ENCODE data around the gene GADD45GIP1. TPM values are rescaled to one million over a fixed set of nuclear protein-coding genes. Genes with fewer than 3 reads are reported as not detected.
A peak's percentile ranks its signal among the peaks of the same experiment; 100 is the strongest.
"Not testable (repeated sequence)": the region's sequence is repeated elsewhere in the genome, so short reads cannot be mapped to it uniquely, and the experiment has no call there.

The GADD45GIP1 gene
- total RNA-seq, 1 donor from 2014 or later = 20.8 TPM

- peak; percentile 91 for DNase-seq (ENCODE audit: low spot score)
- H3K4me3 Mint-ChIP-seq (ENCODE audit: unreplicated experiment) = peak overlapping the region; percentile 88
- peak overlapping the region; percentile 52 for H3K27ac Mint-ChIP-seq (ENCODE audit: unreplicated experiment)
- peaks cover 7% of the 10 kb centered on the region for H3K27me3 Mint-ChIP-seq (ENCODE audit: unreplicated experiment)
- peaks cover 3% of the 10 kb centered on the region for H3K4me1 Mint-ChIP-seq (ENCODE audit: unreplicated experiment)
- no peaks in the 10 kb centered on the region for H3K9me3 Mint-ChIP-seq (ENCODE audit: unreplicated experiment)
- peaks cover under 1% of the 10 kb centered on the region for H3K36me3 Mint-ChIP-seq (ENCODE audit: low read depth, unreplicated experiment)
- TF ChIP-seq, protein P1, sequence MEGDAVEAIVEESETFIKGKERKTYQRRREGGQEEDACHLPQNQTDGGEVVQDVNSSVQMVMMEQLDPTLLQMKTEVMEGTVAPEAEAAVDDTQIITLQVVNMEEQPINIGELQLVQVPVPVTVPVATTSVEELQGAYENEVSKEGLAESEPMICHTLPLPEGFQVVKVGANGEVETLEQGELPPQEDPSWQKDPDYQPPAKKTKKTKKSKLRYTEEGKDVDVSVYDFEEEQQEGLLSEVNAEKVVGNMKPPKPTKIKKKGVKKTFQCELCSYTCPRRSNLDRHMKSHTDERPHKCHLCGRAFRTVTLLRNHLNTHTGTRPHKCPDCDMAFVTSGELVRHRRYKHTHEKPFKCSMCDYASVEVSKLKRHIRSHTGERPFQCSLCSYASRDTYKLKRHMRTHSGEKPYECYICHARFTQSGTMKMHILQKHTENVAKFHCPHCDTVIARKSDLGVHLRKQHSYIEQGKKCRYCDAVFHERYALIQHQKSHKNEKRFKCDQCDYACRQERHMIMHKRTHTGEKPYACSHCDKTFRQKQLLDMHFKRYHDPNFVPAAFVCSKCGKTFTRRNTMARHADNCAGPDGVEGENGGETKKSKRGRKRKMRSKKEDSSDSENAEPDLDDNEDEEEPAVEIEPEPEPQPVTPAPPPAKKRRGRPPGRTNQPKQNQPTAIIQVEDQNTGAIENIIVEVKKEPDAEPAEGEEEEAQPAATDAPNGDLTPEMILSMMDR (IDR thresholded peaks at IDR 0.05; ENCODE audit: unreplicated experiment) = peak; percentile 94
Measured at GRCh38 chr19:12965017-12965811, 8.2 kb upstream of the GADD45GIP1 start.

GRCh38 chr19:12959481-12959880, 2.5 kb upstream of the GADD45GIP1 start:
- Mint-ChIP-seq H3K9me3 (ENCODE audit: unreplicated experiment) (no peaks in the 10 kb centered on the region), H3K36me3 (ENCODE audit: low read depth, unreplicated experiment) (peaks cover 13% of the 10 kb centered on the region), H3K4me3 (ENCODE audit: unreplicated experiment) (no peak overlapping the region), H3K27me3 (ENCODE audit: unreplicated experiment) (peaks cover 11% of the 10 kb centered on the region), H3K27ac (ENCODE audit: unreplicated experiment) (no peak overlapping the region), H3K4me1 (ENCODE audit: unreplicated experiment) (peaks cover 11% of the 10 kb centered on the region)
- no peak for DNase-seq (ENCODE audit: low spot score)
- TF ChIP-seq, protein P1 (IDR thresholded peaks at IDR 0.05; ENCODE audit: unreplicated experiment) = no peak

- DNase-seq (ENCODE audit: low spot score); H3K9me3 Mint-ChIP-seq (ENCODE audit: unreplicated experiment): not testable (repeated sequence)
- H3K4me3 Mint-ChIP-seq (ENCODE audit: unreplicated experiment) = peak overlapping the region; percentile 91
Measured at GRCh38 chr19:12957389-12957952, 448 bp upstream of the GADD45GIP1 start.

DNA sequence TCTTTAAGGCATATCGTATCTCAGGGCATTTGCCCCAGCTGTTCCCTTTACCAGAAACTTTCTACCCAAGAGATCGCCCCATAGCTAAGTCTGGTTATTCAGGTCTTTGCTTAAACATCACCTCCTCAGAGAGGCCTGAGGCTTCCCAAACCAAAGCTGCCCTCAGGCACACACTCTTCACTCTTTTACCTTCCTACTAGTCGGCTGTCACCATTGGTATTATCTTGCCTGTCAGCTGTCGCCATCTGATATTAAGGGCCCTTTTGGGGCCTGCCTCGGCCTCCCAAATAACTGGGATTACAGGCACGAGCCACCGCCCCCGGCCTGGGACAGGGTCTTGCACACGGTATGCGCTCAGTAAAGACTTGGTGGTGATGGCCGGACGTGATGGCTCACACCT, 1.0 kb downstream of the GADD45GIP1 start:
- peak overlapping the region; percentile 53 for H3K27ac Mint-ChIP-seq (ENCODE audit: unreplicated experiment)
- peaks cover 11% of the 10 kb centered on the region for H3K4me1 Mint-ChIP-seq (ENCODE audit: unreplicated experiment)
- peaks cover 23% of the 10 kb centered on the region for H3K36me3 Mint-ChIP-seq (ENCODE audit: low read depth, unreplicated experiment)
- no peaks in the 10 kb centered on the region for H3K9me3 Mint-ChIP-seq (ENCODE audit: unreplicated experiment)
- peak overlapping the region; percentile 89 for H3K4me3 Mint-ChIP-seq (ENCODE audit: unreplicated experiment)
- no peak for DNase-seq (ENCODE audit: low spot score)
- TF ChIP-seq, protein P1 (IDR thresholded peaks at IDR 0.05; ENCODE audit: unreplicated experiment) = no peak
- peaks cover 12% of the 10 kb centered on the region for H3K27me3 Mint-ChIP-seq (ENCODE audit: unreplicated experiment)

More at GRCh38 chr19:12957389-12957952, 448 bp upstream of the GADD45GIP1 start:
- peaks cover 11% of the 10 kb centered on the region for H3K27me3 Mint-ChIP-seq (ENCODE audit: unreplicated experiment)
- H3K27ac Mint-ChIP-seq (ENCODE audit: unreplicated experiment) = peak overlapping the region; percentile 75
- H3K36me3 Mint-ChIP-seq (ENCODE audit: low read depth, unreplicated experiment) = peaks cover 17% of the 10 kb centered on the region
- peaks cover 11% of the 10 kb centered on the region for H3K4me1 Mint-ChIP-seq (ENCODE audit: unreplicated experiment)

DNA sequence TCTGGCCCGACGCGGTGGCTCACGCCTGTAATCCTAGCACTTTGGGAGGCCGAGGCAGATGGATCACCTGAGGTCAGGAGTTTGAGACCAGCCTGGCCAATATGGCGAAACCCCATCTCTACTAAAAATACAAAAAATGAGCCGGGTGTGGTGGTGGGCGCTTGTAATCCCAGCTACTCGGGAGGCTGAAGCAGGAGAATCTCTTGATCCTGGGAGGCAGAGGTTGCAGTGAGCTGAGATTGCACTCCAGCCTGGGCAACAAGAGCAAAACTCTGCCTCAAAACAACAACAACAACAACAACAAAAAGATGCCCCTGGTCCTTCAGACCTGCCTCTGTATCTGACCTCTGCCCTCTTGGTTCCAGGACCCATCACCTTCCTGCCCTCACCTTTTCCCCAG, 1.4 kb downstream of the GADD45GIP1 start:
- Mint-ChIP-seq H3K27ac (ENCODE audit: unreplicated experiment) (peak overlapping the region; percentile 53), H3K4me1 (ENCODE audit: unreplicated experiment) (peaks cover 11% of the 10 kb centered on the region), H3K36me3 (ENCODE audit: low read depth, unreplicated experiment) (peaks cover 26% of the 10 kb centered on the region), H3K4me3 (ENCODE audit: unreplicated experiment) (peak overlapping the region; percentile 89)
- not testable (repeated sequence) for H3K27me3 Mint-ChIP-seq (ENCODE audit: unreplicated experiment); DNase-seq (ENCODE audit: low spot score); H3K9me3 Mint-ChIP-seq (ENCODE audit: unreplicated experiment)

GRCh38 chr19:12954612-12954962, 2.4 kb downstream of the GADD45GIP1 start:
- Mint-ChIP-seq H3K4me1 (ENCODE audit: unreplicated experiment) (peaks cover 11% of the 10 kb centered on the region), H3K4me3 (ENCODE audit: unreplicated experiment) (peak overlapping the region; percentile 49), H3K9me3 (ENCODE audit: unreplicated experiment) (no peaks in the 10 kb centered on the region), H3K27me3 (ENCODE audit: unreplicated experiment) (peaks cover 12% of the 10 kb centered on the region), H3K27ac (ENCODE audit: unreplicated experiment) (no peak overlapping the region), H3K36me3 (ENCODE audit: low read depth, unreplicated experiment) (peaks cover 36% of the 10 kb centered on the region)
- TF ChIP-seq, protein P1 (IDR thresholded peaks at IDR 0.05; ENCODE audit: unreplicated experiment) = no peak
- no peak for DNase-seq (ENCODE audit: low spot score)
